ENCODE results near the gene CEP41.

DNA sequence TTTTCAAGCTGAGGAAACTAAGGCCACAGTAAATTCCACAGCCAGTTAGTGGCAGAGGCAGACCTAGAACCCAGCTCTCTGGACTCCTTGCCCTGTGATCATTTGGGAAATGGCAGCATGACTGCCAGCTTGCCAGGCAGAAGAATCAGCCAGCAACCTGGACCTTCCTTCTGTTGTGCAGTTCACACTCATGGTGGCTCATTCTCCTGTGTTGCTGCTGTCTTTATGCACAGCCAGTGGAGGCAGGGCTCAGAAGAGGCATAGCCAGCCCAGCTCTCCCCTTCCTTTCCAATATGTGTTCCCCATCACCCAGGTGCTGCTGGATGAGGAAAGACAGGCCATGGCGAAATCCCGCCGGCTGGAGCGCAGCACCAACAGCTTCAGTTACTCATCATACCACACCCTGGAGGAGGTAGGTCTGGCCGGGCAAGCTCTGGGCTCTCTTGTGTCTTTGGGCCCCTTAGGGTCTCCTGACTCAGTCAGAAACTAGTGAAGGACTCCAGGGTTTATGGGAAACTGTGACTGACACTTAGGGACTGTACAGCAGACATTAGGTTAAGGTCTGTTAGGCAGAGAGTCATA lies 81.4 kb downstream of the CEP41 start:
- TF ChIP-seq REST (IDR thresholded peaks at IDR 0.05; ENCODE audit: unreplicated experiment): no peak
- TF ChIP-seq, protein P1, sequence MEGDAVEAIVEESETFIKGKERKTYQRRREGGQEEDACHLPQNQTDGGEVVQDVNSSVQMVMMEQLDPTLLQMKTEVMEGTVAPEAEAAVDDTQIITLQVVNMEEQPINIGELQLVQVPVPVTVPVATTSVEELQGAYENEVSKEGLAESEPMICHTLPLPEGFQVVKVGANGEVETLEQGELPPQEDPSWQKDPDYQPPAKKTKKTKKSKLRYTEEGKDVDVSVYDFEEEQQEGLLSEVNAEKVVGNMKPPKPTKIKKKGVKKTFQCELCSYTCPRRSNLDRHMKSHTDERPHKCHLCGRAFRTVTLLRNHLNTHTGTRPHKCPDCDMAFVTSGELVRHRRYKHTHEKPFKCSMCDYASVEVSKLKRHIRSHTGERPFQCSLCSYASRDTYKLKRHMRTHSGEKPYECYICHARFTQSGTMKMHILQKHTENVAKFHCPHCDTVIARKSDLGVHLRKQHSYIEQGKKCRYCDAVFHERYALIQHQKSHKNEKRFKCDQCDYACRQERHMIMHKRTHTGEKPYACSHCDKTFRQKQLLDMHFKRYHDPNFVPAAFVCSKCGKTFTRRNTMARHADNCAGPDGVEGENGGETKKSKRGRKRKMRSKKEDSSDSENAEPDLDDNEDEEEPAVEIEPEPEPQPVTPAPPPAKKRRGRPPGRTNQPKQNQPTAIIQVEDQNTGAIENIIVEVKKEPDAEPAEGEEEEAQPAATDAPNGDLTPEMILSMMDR (conservative IDR thresholded peaks at IDR 0.05; ENCODE audit: low read depth in 2 of 2): no peak
- TF ChIP-seq EZH2 (IDR thresholded peaks at IDR 0.05; ENCODE audit: low read depth, unreplicated experiment): no peak
- TF ChIP-seq EZH2phosphoT487 (IDR thresholded peaks at IDR 0.05; ENCODE audit: unreplicated experiment): no peak
- no peak for TF ChIP-seq NANOG (IDR thresholded peaks at IDR 0.05; ENCODE audit: borderline replicate concordance)
- TF ChIP-seq POLR2AphosphoS5 (IDR thresholded peaks at IDR 0.05; ENCODE audit: low read depth): no peak
- no peak for TF ChIP-seq JUNB (IDR thresholded peaks at IDR 0.05; ENCODE audit: unreplicated experiment)
- TF ChIP-seq, protein P2, sequence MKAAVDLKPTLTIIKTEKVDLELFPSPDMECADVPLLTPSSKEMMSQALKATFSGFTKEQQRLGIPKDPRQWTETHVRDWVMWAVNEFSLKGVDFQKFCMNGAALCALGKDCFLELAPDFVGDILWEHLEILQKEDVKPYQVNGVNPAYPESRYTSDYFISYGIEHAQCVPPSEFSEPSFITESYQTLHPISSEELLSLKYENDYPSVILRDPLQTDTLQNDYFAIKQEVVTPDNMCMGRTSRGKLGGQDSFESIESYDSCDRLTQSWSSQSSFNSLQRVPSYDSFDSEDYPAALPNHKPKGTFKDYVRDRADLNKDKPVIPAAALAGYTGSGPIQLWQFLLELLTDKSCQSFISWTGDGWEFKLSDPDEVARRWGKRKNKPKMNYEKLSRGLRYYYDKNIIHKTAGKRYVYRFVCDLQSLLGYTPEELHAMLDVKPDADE (IDR thresholded peaks at IDR 0.05): no peak

Data from GM23338 (cell line).